B cell (primary cell): ENCODE data around the gene WFIKKN2. TPM values are rescaled to one million over a fixed set of nuclear protein-coding genes. Genes with fewer than 3 reads are reported as not detected.

ENCODE experiments used
- ATAC-seq: fragments of 200-7000 bp; cut with Tn5 transposase; one replicate; pipeline ENCODE4 v1.10.0; 2021; ENCODE audit warnings: low read depth, mild to moderate bottlenecking, moderate number of reproducible peaks, moderate library complexity
- CTCF ChIA-PET: fragments of 350-600 bp; sonication (Branson Sonifier 250); formaldehyde crosslinking; loops from one replicate; lab custom pipeline; 2021; ENCODE audit warnings: antibody characterized with exemption, inconsistent platforms; lab: Charles Lee
- POLR2A ChIA-PET: fragments of 350-600 bp; sonication (Branson Sonifier 250); formaldehyde crosslinking; loops from one replicate; lab custom pipeline; 2021; ENCODE audit warnings: antibody characterized with exemption; lab: Charles Lee
- DNase-seq: peaks from one replicate; pipeline ENCODE4 v3.0.0; 2013
- H2AFZ ChIP-seq: 2 replicates; pipeline ENCODE4 v1.6.1; 2012; ENCODE audit warnings: mild to moderate bottlenecking, low read depth, low read length; ENCODE audit not compliant: insufficient read depth, poor library complexity, severe bottlenecking
- H3K27ac ChIP-seq, 2 donors: 1 replicate in 1 of 2; 2 replicates in 1 of 2; pipeline ENCODE4 v1.5.1; 2012 to 2013; ENCODE audit warnings: low read length in 2 of 2, mild to moderate bottlenecking in 2 of 2, moderate library complexity in 1 of 2
- H3K27me3 ChIP-seq, 4 experiments: fragments of 200-600 bp in 1 of 4; sonication (generic) in 1 of 4; replicated peaks in 1 of 4; 1 replicate in 2 of 4; 2 replicates in 2 of 4; pipeline versions ENCODE4 v1.6.1 to v1.7.0; 2013 to 2016; ENCODE audit warnings: low read length in 3 of 4, mild to moderate bottlenecking in 2 of 4, mixed read lengths in 1 of 4, moderate library complexity in 1 of 4; ENCODE audit not compliant: insufficient read depth in 4 of 4, control insufficient read depth in 3 of 4; ENCODE audit errors: control extremely low read depth in 1 of 4
- H3K36me3 ChIP-seq, 2 experiments: replicated peaks in 1 of 2; 1 replicate in 1 of 2; 2 replicates in 1 of 2; pipeline versions ENCODE4 v1.6.1 to v1.7.1; 2013; ENCODE audit warnings: low read length in 1 of 2; ENCODE audit not compliant: insufficient read depth in 2 of 2, control insufficient read depth in 1 of 2; ENCODE audit errors: control extremely low read depth in 1 of 2, extremely low read depth in 1 of 2
- H3K4me1 ChIP-seq, 2 donors: fragments of 200-600 bp in 1 of 2; sonication (generic) in 1 of 2; 1 replicate in 1 of 2; 2 replicates in 1 of 2; pipeline versions ENCODE4 v1.5.1 to v1.6.1; 2013 to 2017; ENCODE audit warnings: low read length in 2 of 2; ENCODE audit not compliant: control insufficient read depth in 2 of 2, insufficient read depth in 2 of 2
- H3K4me2 ChIP-seq: replicated peaks from 2 replicates; pipeline ENCODE3; 2012; ENCODE audit warnings: mild to moderate bottlenecking, low read depth, low read length; ENCODE audit not compliant: poor library complexity, severe bottlenecking
- H3K4me3 ChIP-seq, 5 experiments: fragments of 200-600 bp in 1 of 5; sonication (generic) in 1 of 5; 1 replicate in 3 of 5; 2 replicates in 2 of 5; pipeline versions ENCODE4 v1.5.1 to v1.7.0; 2011 to 2016; ENCODE audit warnings: low read length in 4 of 5, mild to moderate bottlenecking in 4 of 5, low read depth in 2 of 5, control low read depth in 1 of 5, moderate library complexity in 1 of 5; ENCODE audit not compliant: insufficient read depth in 1 of 5; ENCODE audit errors: control extremely low read depth in 1 of 5, extremely low read depth in 1 of 5
- H3K79me2 ChIP-seq: fragments of 200-600 bp; sonication (generic); one replicate; pipeline ENCODE4 v1.6.0; 2016; ENCODE audit warnings: low read length; ENCODE audit not compliant: control insufficient read depth, insufficient read depth
- H3K9ac ChIP-seq: fragments of 200-600 bp; sonication (generic); 2 replicates; pipeline ENCODE4 v1.6.1; 2017; ENCODE audit warnings: mild to moderate bottlenecking, low read length, moderate library complexity
- H3K9me3 ChIP-seq, 3 donors: one replicate each; pipeline versions ENCODE4 v1.6.1 to v1.7.1; 2013; ENCODE audit warnings: low read length in 2 of 3; ENCODE audit not compliant: control insufficient read depth in 2 of 3, insufficient read depth in 1 of 3; ENCODE audit errors: control extremely low read depth in 1 of 3
- H4K20me1 ChIP-seq: 2 replicates; pipeline ENCODE4 v1.6.0; 2012; ENCODE audit warnings: mild to moderate bottlenecking, low read length; ENCODE audit not compliant: insufficient read depth, control insufficient read depth, poor library complexity, severe bottlenecking
- H3K27ac Mint-ChIP-seq: one replicate; pipeline ENCODE4 v1.8.0; 2021; ENCODE audit warnings: mixed read lengths
- H3K27me3 Mint-ChIP-seq: one replicate; pipeline ENCODE4 v1.8.0; 2021; ENCODE audit warnings: mixed read lengths
- H3K4me1 Mint-ChIP-seq: one replicate; pipeline ENCODE4 v1.8.0; 2021; ENCODE audit warnings: mixed read lengths
- H3K4me3 Mint-ChIP-seq: one replicate; pipeline ENCODE4 v1.8.0; 2021; ENCODE audit warnings: mixed read lengths
- H3K9me3 Mint-ChIP-seq: one replicate; pipeline ENCODE4 v1.8.0; 2022; ENCODE audit warnings: mixed read lengths; ENCODE audit not compliant: insufficient read depth
- CTCF ChIP-seq: fragments of 200-600 bp; IDR thresholded peaks from one replicate; pipeline ENCODE4 v1.8.0; 2022; ENCODE audit warnings: antibody characterized with exemption, mild to moderate bottlenecking
- EZH2 ChIP-seq: IDR thresholded peaks from 2 replicates; pipeline ENCODE4 v1.6.1; 2012; ENCODE audit warnings: borderline replicate concordance, low read depth, mild to moderate bottlenecking, moderate library complexity, low read length; ENCODE audit not compliant: insufficient read depth, poor library complexity, severe bottlenecking
- WGBS: methylation state at CpG from one replicate; pipeline ENCODE4 v1.1.5; 2013; ENCODE audit warnings: missing lambda C conversion rate; ENCODE audit not compliant: insufficient coverage; 5-methylcytosine and 5-hydroxymethylcytosine counted together
- intact Hi-C: fragments of 100-400 bp; cut with micrococcal nuclease; formaldehyde crosslinking; loops from one replicate; pipeline ENCODE4 v1.10.0; 2022
- polyA plus RNA-seq: library from polyadenylated mRNA; depleted of rRNA; stranded (reverse); fragments of >200 nt; gene quantifications from 2 replicates; pipeline ENCODE4 v1.2.3, GENCODE V29; 2012
- total RNA-seq, 2 donors: library from RNA; stranded (reverse); fragments of 120-200 nt in 1 of 2; gene quantifications; 1 replicate in 1 of 2; 2 replicates in 1 of 2; pipeline versions ENCODE4 v1.2.3 to v1.2.4, GENCODE V29; 2013 to 2022

The WFIKKN2 gene
- total and polyA plus RNA-seq, 2 donors (not counting 1 experiment from before 2014, with no cell fraction given): not detected

GRCh38 chr17:50808888-50809287 is 26.5 kb upstream of the WFIKKN2 start:
- H4K20me1 ChIP-seq: no peaks in the 10 kb centered on the region
- CTCF ChIA-PET: interaction anchor here (1.2 kb wide), 1 partner anchor 144 kb away, joined by 3 read pairs; no protein-coding TSS in a partner anchor
- H3K9ac ChIP-seq: no peak overlapping the region
- H3K9me3 Mint-ChIP-seq: no peaks in the 10 kb centered on the region
- no peaks in the 10 kb centered on the region for H3K36me3 ChIP-seq
- no peak overlapping the region for H3K4me2 ChIP-seq
- no peaks in the 10 kb centered on the region for H3K4me1 Mint-ChIP-seq
- ATAC-seq (no peak), DNase-seq (no peak)
- TF ChIP-seq CTCF: no peak
- no peak for TF ChIP-seq EZH2
- intact Hi-C loops: no loop called here
- H3K4me3 Mint-ChIP-seq: no peak overlapping the region
- H3K27me3 ChIP-seq: no peaks in the 10 kb centered on the region
- H2AFZ ChIP-seq: no peak overlapping the region
- no peak overlapping the region for H3K27ac ChIP-seq
- WGBS: 77% methylated on average over 3 of the region's 3 CpGs
- no peaks in the 10 kb centered on the region for H3K4me1 ChIP-seq
- no peaks in the 10 kb centered on the region for H3K79me2 ChIP-seq
- POLR2A ChIA-PET: no interaction called here
- H3K27ac Mint-ChIP-seq: no peak overlapping the region
- H3K27me3 Mint-ChIP-seq: peaks cover 11% of the 10 kb centered on the region
- H3K4me3 ChIP-seq: no peak overlapping the region
- no peaks in the 10 kb centered on the region for H3K9me3 ChIP-seq

GRCh38 chr17:50813583-50813982 is 21.8 kb upstream of the WFIKKN2 start:
- H3K36me3 ChIP-seq: no peaks in the 10 kb centered on the region
- no peak overlapping the region for H3K4me3 Mint-ChIP-seq
- no peaks in the 10 kb centered on the region for H3K79me2 ChIP-seq
- no peak overlapping the region for H3K9ac ChIP-seq
- no peak overlapping the region for H3K4me3 ChIP-seq
- ChIA-PET POLR2A (no interaction called here), CTCF (no interaction called here)
- H3K27ac Mint-ChIP-seq: no peak overlapping the region
- H3K27me3 Mint-ChIP-seq: peaks cover 29% of the 10 kb centered on the region
- peaks cover 5% of the 10 kb centered on the region for H3K4me1 Mint-ChIP-seq
- peaks cover 0 to 7% of the 10 kb centered on the region in 2 donors for H3K4me1 ChIP-seq
- DNase-seq: no peak
- peaks cover 2% of the 10 kb centered on the region for H3K9me3 Mint-ChIP-seq
- H4K20me1 ChIP-seq: no peaks in the 10 kb centered on the region
- TF ChIP-seq CTCF: no peak
- no peak for TF ChIP-seq EZH2
- no peak for ATAC-seq
- H3K27ac ChIP-seq: no peak overlapping the region
- no peak overlapping the region for H2AFZ ChIP-seq
- no peaks in the 10 kb centered on the region for H3K9me3 ChIP-seq
- H3K4me2 ChIP-seq: no peak overlapping the region
- intact Hi-C loops: no loop called here
- H3K27me3 ChIP-seq: peaks cover 0 to 7% (median 2%) of the 10 kb centered on the region in 4 experiments
